Keratinocyte (primary cell): ENCODE data around the gene MRTFA.

Source experiments
- EZH2 ChIP-seq: IDR thresholded peaks from one replicate; pipeline ENCODE4 v1.6.1; 2012; ENCODE audit warnings: inconsistent platforms, mild to moderate bottlenecking, low read length, moderate library complexity
- TF ChIP-seq, protein P1 (sequence below), 3 experiments: IDR thresholded peaks in 1 of 3; conservative IDR thresholded peaks in 1 of 3; optimal IDR thresholded peaks in 1 of 3; 2 replicates in 2 of 3; 3 replicates in 1 of 3; pipeline versions ENCODE3 to v1.5.1; 2011; ENCODE audit warnings: low read length in 3 of 3, mild to moderate bottlenecking in 3 of 3, moderate library complexity in 2 of 3, control low read depth in 1 of 3, inconsistent platforms in 1 of 3; ENCODE audit not compliant: insufficient read depth in 2 of 3; ENCODE audit errors: extremely low read depth in 1 of 3

DNA sequence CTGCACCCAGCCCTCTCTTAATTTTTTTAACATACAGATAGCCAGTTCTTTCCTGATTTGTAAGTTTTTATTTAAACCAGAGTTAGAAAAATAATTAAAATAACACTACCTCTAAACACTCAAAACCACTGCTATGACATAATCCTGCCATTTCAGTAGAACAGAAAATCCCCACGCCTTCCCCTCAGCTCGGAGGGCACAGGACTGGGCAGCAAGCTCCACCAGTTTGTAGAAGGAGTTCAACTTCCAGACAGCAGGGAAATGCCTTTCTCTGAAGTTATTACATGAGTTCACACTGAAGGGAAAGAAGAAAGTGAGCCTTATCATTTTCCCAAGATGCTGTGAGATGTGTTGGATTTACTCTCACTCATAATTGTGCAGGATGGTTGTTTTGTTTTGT, 114.4 kb downstream of the MRTFA start:
- TF ChIP-seq, protein P1, sequence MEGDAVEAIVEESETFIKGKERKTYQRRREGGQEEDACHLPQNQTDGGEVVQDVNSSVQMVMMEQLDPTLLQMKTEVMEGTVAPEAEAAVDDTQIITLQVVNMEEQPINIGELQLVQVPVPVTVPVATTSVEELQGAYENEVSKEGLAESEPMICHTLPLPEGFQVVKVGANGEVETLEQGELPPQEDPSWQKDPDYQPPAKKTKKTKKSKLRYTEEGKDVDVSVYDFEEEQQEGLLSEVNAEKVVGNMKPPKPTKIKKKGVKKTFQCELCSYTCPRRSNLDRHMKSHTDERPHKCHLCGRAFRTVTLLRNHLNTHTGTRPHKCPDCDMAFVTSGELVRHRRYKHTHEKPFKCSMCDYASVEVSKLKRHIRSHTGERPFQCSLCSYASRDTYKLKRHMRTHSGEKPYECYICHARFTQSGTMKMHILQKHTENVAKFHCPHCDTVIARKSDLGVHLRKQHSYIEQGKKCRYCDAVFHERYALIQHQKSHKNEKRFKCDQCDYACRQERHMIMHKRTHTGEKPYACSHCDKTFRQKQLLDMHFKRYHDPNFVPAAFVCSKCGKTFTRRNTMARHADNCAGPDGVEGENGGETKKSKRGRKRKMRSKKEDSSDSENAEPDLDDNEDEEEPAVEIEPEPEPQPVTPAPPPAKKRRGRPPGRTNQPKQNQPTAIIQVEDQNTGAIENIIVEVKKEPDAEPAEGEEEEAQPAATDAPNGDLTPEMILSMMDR (optimal IDR thresholded peaks at IDR 0.05 in 1 of 3, IDR thresholded peaks at IDR 0.05 in 1 of 3, conservative IDR thresholded peaks at IDR 0.05 in 1 of 3; ENCODE audit: extremely low read depth in 1 of 3, insufficient read depth in 2 of 3, low read length in 3 of 3): no peak
- TF ChIP-seq EZH2: no peak
